HG02870 (cell line): ENCODE measurements around the gene MYO3A.

Experiments used
- ATAC-seq: cut with Tn5 transposase; IDR thresholded peaks from one replicate; pipeline ENCODE4 v1.9.1; 2021; ENCODE audit warnings: mild to moderate bottlenecking, moderate library complexity; ENCODE audit not compliant: unreplicated experiment

MYO3A gene

GRCh38 chr10:26251925-26252324 is 317.9 kb downstream of the MYO3A start:
- no peak for ATAC-seq

GRCh38 chr10:26254616-26255015 is 320.6 kb downstream of the MYO3A start:
- no peak for ATAC-seq

- ATAC-seq = no peak
Measured at GRCh38 chr10:26259341-26259740, 325.3 kb downstream of the MYO3A start.
